GM18868 (cell line): Measurements from ENCODE around the gene GFOD2.
A peak's percentile ranks its signal among the peaks of the same experiment; 100 is the strongest.
"Not testable (repeated sequence)": the region's sequence is repeated elsewhere in the genome, so short reads cannot be mapped to it uniquely, and the experiment has no call there.

Experiments used
- ATAC-seq: cut with Tn5 transposase; IDR thresholded peaks from one replicate; pipeline ENCODE4 v1.9.1; 2021; ENCODE audit warnings: mild to moderate bottlenecking, moderate library complexity; ENCODE audit not compliant: unreplicated experiment

Gene GFOD2, protein sequence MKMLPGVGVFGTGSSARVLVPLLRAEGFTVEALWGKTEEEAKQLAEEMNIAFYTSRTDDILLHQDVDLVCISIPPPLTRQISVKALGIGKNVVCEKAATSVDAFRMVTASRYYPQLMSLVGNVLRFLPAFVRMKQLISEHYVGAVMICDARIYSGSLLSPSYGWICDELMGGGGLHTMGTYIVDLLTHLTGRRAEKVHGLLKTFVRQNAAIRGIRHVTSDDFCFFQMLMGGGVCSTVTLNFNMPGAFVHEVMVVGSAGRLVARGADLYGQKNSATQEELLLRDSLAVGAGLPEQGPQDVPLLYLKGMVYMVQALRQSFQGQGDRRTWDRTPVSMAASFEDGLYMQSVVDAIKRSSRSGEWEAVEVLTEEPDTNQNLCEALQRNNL

DNA sequence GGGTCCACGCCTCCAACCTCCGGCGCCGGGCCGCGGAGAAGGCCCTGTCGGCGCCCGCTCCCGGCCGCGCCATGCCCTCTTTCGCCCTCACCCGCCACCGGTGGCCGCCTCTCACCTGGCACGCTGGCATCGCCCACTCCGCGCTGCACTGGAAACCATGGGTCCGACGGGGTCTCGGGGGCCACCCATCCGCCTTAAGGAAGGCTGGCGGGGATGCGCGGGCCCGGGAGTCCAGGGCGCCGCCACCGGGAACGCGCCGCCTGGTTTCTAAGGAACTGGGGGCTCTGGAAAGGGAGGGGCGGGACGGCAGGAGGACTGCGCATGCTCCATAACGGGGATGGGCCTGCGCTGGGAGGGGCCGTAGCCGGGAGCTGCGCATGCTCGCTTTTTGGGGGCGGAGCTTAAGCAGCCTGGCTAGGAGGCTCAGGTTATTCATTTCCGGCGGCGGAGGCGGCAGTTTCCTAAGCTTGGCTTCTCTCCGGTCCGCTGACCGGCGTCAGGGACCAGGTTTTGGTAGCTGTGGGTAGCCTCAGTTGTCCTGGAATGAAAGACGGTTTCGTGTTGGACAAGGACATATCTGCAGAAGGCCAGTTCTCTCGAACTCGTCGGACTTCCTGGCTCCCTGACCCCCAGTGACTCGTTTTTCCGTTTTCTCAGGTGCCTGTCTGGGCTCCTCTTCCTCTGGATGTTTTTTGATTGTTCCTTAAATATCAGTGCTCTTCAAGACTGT lies at the start of gene GFOD2:
Gene GFOD2 (minus strand): TSS at position 269 of the 730 bp plus-strand sequence. CDS start 33,601 bp downstream, outside the sequence.
- ATAC-seq = peak; percentile 85

DNA sequence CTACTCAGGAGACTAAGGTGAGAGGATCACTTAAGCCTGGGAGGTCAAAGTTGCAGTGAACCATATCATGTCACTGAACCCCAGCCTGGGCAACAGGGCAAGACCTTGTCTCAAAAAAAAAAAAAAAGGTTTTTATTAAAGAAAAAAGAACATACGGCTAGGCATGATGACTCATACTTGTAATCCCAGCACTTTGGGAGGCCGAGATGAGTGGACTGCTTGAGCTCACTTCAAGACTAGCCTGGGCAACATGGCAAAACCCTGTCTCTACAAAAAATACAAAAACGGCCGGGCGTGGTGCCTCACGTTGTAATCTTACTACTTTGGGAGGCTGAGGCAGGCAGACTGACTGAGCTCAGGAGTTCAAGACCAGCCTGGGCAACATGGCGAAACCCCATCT lies 48.8 kb upstream of the GFOD2 start:
- no peak for ATAC-seq

DNA sequence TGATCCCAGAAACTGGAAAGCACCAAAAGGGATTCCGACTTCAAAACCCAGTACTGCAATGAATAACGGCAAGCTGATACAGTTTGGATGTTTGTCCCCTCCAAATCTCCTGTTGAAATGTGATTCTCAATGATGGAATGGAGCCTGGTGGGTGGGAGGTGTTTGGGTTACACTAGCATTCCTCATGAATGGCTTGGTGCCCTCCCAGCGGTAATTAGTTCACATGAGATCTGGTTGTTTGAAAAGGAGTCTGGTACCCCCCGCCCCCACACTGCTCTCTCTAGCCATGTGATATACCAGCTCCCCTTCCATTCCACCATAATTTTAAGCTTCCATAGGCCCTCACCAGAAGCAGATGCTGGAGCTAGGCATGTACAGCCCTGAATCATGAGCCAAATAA lies 47.2 kb upstream of the GFOD2 start:
- ATAC-seq = no peak

DNA sequence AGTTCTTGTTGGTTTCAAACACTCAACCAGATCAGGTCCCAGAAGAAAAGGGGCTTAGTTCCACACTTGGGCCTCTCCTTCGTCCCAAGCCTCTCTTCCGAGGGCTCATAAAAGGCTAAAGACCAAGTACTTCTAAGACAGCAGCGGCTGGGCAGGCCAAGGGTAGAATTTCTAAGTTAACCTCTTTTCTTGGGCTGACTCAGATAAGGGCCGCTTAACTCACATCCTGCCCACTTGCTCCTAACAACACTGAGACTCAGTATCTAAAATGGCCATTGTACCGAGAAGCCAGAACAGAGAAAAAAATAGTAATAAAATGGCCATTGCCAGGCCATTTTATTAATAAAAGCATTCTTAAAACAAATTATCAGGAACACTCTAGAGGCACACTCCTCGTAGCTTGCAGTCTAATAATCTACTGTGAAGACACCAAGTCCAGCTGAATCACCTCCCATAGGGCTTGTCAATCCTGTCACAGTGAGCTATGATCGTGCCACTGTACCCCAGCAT lies 45.1 kb upstream of the GFOD2 start:
- ATAC-seq = no peak

DNA sequence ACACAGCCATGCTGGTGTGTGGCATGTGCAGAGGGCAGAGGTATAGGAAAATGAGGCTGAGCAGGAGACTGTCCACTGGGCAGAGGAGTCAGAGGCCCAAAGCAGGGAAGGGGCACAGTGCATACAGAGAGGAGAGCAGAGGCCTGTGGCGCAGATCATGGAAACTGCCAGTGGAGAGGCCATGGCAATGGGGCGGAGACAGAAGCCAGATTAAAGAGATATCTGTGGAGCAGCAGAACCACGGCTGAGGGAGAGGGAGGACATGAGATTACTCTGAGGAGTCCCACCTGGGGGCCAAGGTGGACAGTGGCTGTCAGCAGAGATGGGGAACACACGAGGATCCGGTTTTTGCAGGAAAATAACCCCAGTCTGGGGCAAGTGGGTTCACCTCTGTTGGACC lies 44.0 kb upstream of the GFOD2 start:
- ATAC-seq = no peak

DNA sequence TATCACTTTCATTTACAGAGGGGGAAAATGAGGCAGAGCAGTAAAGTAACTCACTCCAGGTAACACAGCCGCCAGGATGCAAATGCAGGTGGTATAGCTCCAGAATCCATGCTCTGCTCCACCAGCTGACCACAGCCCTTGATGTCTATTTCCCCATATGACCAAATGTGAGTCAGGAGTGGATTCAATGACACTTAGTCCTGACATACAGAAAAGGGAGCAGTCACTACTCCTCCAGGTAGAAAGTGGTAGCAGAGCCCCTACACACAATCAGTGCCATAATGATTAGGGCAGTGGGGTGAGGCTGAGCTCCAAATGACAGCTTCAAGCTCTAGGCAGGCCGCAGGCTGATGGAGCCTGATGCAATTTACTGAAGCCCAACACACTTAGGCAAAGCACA lies 43.3 kb upstream of the GFOD2 start:
- no peak for ATAC-seq

DNA sequence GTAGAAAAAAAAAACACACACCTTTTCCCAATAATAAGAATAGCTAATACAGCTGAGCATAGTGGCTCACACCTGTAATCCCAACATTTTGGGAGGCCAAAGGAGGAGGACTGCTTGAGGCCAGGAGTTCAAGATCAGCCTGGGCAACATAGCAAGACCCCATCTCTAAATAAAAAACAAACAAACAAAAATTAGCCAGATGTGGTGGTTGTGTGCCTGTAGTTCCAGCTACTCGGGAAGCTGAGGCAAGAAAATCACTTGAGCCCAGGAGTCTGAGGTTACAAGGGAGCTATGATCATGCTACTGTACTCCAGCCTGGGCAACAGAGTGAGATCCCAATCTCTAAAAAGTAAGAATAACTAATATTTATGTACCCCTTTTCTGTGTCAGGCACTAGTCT lies 42.8 kb upstream of the GFOD2 start:
- ATAC-seq = no peak

DNA sequence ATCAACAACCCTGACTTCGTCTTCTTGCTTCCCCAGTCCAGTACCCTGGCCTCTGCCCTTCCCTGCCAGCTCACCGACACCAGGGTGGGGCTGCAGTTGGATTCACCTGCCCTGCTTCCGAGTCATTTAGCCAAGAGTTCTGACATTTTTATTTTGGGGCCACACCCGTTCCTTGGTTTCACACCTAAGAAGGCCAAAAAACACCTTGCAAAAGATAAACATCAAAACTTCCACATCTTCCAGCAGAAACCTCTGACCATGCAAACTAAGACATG lies 41.8 kb upstream of the GFOD2 start:
- ATAC-seq = no peak

DNA sequence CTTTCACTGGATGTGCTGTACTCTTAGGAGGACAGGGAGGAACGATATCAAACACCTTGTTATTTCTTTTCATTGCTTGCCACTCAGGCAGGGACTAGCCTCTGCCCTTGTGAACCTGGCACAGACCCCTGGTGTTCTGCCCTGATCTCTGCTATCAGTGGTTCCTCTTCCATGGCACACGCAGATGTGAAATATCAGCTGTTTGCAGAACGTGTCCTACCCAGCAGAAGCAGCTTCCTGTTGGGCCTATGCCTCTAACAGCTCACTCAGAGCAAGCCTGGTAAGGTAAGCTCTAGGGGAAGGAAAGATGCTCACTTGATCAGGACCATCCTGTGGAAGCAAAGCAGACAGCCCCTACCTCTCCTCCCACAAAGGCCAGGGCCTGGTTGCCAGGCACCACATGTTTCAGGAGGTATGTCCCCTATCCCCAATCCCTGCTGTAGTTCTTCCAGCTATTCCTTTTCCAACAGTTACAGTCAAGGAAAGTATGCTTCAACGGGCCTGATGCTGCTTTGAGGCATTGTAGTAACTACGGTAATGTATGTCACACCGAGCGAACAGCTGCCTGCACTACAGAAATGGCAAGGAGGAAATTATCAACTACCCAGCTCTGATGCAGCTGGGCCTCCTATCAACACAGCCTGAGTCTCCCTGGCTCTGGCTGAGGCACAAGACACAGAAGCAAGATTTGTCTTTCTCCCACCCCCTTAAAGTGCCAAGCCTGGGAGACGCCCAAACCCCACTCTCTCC lies 41.3 kb upstream of the GFOD2 start:
- ATAC-seq = no peak

DNA sequence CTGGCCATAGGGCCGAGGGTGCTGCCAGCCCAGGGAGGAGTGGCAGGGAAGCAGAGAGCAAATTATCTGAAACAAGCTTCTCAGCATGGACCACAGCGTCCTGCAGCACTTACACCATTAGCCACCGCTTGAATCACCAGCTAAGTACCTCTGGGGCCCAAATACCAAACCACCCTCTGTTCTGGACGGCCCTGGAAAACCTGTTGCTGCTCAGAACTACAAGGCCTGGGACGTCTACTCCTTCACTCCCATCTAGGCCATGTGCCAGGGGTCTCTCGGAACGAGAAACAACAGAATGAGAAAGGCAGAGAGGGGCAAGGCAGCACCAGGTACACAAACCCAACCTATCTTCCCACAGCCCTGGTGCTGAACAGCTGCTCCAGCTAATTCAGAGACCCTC lies 39.9 kb upstream of the GFOD2 start:
- ATAC-seq = no peak

DNA sequence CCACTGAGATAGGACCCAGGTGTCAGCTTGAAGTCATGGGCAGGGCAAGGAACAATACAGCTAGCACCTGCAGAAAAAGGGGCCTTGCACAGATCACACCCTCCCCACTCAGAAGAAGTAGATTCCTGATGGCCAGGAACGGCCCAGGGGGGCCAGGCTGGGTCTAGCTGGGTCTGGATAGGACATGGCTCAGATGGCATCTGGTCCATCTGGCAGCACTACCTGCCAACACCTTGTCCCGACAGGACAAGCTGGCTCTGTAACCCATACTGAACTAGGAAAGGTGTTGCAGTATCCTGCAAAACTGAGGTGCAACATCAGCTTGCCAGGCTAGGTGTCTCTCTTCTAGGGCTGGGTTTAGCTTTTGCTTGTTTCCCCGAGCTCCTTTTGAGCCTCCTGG lies 38.9 kb upstream of the GFOD2 start:
- ATAC-seq = no peak

DNA sequence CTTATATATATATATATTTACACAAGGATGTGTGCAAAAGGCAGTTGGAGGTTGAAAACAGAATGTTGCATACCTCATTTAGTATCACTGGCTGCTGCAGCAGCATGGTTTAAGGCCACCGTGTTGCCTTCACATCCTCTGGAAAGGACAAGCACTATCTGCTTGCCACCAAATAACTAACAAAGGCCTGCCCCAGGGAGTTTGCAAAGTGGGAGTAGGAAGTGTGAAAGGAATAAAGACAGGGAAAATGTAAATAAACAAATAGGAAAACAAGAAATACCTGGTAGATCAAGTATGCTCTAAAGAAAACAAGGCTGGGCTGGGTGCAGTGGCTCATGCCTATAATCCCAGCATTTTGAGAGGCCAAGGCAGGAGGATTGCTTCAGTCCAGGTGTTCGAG lies 33.5 kb upstream of the GFOD2 start:
- no peak for ATAC-seq

DNA sequence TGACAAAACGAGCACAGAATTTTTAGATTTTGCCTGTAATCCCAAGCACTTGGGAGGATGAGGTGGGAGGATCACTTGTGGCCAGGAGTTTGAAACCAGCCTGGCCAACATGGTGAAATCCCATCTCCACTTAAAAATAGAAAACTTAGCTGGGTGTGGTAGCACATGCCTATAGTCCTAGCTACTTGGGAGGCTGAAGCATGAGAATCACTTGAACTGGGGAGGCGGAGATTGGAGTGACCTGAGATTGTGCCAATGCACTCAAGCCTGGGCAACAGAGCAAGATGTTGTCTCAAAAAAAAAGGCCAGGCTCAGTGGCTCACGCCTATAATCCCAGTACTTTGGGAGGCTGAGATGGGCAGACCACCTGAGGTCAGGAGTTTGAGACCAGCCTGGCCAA lies 32.2 kb upstream of the GFOD2 start:
- ATAC-seq = not testable (repeated sequence)

DNA sequence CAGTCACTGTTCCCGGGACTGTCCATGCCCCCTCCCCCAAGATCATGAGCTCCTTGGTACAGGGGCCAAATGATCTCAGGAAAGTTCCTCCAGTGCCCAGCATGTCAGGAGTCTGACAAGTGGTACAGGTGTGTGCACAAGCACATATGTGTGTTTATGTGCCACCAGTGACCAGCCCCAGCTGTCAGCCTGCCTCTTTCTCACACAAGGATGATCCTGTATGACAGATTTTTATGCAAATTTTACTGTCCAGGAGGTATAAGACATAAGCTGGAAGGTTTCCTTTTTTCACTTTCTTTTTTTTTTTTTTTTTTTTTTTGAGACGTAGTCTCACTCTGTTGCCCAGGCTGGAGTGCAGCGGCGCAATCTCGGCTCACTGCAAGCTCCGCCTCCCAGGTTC lies 31.4 kb upstream of the GFOD2 start:
- no peak for ATAC-seq

DNA sequence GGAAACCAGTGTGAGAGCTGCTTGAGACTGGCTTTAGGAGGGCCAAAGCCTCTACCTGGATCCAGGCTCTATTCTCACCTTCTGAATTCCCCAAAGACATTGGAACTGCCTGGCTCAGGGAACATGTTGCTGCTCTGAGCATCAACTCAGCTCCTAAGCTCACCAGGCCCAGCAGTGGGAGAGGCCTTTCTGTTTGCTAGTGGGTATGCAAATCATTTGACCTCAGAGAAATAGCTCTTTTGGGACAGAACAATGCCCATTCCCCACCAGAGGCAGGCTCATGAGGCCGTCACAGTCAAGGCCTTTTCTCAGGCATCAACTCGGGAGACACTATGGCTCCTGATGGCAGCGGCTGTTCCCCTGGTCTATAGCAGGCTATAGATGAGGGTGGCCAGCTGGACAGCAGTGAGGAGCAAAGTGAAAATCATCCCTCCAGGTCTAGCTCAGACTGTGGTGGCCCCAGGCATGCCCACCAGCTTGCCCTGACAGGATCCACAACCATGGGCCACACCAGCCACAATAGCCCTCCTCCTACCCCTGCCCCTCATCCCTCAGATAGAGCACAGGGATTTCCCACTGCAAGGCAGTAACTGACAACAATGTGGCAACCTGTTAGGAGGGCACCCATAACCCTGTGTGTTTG lies 30.4 kb upstream of the GFOD2 start:
- no peak for ATAC-seq

DNA sequence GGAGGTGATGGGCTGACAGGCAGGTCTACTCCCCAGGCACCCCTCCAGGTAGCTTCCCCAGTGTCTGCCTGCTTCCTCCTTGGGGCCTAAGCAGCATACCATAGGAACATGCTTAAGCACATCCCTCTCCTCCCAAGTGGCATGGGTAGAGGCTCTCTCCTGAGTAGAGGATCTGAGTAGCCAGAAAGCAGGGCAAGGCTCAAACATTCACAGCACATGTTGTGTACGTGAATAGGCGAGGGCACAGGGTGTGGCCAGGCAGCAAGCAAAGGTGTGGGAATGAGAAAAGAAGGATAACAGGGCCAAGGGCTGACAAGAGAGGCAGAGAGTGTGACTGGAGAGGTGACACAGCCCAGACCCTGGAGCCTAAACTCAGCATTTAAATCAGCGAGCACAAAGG lies 29.7 kb upstream of the GFOD2 start:
- ATAC-seq = no peak

DNA sequence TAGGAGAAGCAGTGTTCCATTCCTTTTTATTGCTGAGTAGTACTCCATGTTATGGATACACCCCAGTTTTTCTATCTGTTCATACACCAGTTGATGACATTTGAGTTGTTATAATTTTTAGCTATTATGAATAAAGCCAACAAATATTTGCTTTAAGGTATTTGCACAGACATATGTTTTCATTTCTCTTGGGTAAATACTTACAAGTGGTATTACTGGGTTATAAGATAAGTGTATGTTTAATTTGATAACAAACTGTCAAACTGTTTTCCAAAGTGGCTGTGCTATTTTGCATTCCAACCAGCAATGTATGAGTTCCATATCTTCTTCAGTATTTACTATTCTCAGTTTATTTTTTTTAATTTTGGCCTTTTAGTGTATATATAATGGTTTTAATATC lies 27.7 kb upstream of the GFOD2 start:
- no peak for ATAC-seq

DNA sequence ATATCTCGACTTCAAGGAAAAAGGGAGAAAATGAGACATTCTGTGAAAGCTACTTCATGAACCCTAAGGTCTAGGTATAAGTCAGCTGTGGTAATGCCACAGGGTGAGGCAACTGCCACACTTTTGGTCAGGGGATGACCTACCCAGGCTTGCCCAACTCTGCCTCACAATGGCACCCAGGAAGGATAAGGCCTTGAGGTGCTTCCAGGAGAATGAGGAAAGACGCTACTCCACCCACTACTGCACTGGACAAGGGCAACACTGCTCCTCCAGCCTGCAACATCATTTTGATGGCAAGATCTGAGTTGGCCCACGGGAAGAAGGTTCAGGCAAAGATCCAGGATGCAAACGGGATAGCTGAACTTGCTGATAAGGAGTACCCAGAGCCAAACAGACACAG lies 22.0 kb upstream of the GFOD2 start:
- ATAC-seq = no peak

DNA sequence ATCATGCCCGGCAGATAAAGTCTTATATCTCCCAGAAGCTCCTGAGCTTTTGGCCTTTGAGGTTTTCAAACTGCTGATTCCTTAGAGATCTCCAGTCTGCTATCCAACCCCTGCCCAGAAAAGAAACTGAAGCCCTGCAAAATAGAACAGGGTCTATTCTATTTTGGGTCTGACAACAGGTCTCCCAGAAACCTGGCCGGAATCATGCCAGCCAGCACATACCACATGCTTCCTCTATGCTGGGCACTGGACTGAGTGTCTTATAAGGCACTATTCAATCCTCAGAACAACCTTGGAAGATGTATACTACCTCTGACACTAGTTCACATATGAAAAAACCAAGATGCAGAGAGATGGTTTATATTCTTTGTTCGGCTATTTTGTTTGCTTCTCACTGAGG lies 21.3 kb upstream of the GFOD2 start:
- ATAC-seq = no peak

DNA sequence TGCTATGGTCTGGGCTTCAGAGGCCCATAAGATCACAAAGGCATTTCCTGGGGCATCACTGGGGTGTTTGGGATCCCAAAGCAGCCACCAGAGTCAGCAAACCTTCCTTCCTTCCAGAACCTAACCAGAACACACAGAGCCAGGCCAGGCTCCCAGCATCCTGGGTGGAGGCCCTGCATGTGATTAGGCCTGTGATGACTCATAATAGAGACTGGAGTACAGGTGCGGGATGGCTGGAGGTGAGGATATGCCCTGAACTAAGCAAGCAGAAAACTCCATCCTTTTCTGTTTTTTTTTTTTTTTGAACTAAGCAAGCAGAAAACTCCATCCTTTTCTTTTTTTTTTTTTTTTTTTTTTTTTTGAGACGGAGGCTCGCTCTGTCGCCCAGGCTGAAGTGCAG lies 17.7 kb upstream of the GFOD2 start:
- no peak for ATAC-seq

DNA sequence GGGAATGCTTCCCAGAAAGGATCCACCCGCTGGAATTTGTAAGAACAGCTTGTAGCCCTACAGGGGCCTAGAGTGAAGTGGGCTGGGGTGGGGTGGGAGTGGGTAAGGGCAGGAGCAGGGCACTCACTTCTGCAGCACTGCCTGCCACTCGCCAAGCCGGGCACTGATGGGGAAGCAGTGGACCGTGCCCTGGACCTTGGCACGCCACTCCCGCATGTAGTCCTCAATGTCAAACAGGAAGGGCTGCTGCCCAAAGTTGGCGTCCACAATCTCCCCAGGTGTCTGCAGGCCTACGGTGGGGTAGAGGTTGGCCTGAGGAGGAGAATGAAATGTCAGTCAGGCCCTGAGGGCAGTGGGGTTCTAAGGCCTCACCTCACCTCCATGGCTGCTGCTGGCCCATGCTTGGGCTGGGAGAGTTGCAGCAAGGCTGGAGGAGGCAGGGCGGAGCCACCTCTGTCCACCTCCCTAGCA lies 15.7 kb upstream of the GFOD2 start:
- ATAC-seq = no peak
